HTR-8/SVneo (cell line): Measurements from ENCODE around the gene SERTAD2.

Experiments used
- DNase-seq: peaks from one replicate; pipeline ENCODE4 v3.0.0; 2011; ENCODE audit warnings: low spot score, mixed read lengths; ENCODE audit not compliant: insufficient read length
- FAIRE-seq: peaks from 2 replicates; lab custom pipeline; 2011; peaks lifted over from hg19 to GRCh38; lab: Jason Lieb, UNC

SERTAD2 gene

GRCh38 chr2:64615192-64615763 is 38.4 kb downstream of the SERTAD2 start:
- no peak for FAIRE-seq
- no peak for DNase-seq

DNA sequence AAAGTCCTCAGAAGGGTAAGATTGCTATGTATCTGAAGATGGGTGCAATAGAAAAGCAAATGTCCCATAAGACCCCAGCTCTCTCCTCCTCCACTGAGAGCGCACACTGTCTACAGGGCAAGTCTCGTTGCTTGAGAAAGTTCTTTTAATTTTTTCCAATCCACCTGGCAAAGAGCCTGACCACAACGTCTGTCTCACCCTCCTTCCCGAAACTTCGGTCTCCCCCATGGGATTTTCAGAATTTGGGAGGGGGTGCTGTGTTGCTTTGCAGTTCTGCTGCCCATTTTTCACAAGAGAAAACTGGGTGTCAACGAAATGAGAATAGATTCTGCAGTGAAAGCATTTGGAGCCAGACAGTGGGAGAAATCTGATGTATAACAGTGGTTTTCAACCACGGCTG is 40.4 kb downstream of the SERTAD2 start:
- FAIRE-seq, result no peak
- no peak for DNase-seq

DNA sequence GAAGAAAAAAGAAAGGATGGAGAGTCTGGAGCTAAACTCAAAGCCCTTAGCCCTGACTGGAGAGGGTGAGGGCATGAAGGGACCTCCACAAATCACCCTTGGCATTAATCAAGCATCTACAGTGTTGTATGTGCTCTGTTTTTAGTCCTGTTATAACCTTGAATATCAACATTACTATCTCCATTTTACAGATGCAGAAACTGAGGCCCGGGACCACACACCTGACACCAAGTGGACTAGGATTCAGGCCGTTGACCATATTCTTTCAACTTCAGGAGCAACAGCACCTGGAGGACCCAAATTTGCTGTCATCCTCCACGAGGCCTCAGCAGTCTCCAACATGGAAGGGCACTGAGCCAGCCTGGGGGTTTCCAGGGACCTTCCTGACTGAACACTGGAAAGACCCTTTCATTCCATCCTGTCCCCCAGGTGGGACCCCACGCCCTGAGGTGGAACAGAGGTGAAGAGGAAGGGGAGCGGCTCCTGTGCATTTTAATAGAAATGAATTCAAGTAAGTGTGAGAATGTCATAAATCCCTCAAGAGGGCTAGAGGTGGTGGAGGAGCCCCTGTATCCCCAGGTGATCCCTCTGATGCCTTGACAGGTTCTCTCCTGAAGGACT is 41.0 kb downstream of the SERTAD2 start:
- DNase-seq (no peak), FAIRE-seq (no peak)

DNA sequence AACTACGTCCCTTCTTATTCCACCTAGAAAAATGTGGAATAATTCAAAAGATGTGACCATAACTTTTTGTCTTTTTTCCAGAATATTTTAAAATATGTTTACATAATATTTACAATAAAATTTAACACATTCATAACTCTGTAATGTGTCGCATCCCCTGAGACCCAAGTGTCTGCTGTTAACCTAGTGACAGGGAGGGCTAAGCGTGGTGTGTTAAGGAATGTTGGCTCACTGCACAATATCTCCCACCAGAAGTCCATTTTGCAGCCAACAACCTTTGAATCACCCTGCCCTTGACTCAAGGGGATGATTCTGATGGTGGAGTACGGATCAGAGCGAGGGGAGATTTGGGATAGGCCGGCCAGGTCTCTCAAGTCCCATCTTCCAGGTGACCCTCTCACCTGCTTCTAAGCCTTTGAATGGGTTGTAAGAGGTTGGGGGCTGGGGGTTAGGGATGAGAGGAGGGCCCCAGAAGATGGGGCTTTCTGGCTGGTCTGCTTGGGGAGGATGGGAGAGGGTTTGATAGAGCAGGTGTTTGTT is 43.3 kb downstream of the SERTAD2 start:
- FAIRE-seq (no peak), DNase-seq (no peak)

GRCh38 chr2:64609942-64610281 is 43.8 kb downstream of the SERTAD2 start:
- FAIRE-seq (no peak), DNase-seq (no peak)

GRCh38 chr2:64609227-64609941 is 44.3 kb downstream of the SERTAD2 start:
- DNase-seq (no peak), FAIRE-seq (no peak)

GRCh38 chr2:64608867-64609226 is 44.9 kb downstream of the SERTAD2 start:
- DNase-seq, result no peak
- FAIRE-seq, result no peak

DNA sequence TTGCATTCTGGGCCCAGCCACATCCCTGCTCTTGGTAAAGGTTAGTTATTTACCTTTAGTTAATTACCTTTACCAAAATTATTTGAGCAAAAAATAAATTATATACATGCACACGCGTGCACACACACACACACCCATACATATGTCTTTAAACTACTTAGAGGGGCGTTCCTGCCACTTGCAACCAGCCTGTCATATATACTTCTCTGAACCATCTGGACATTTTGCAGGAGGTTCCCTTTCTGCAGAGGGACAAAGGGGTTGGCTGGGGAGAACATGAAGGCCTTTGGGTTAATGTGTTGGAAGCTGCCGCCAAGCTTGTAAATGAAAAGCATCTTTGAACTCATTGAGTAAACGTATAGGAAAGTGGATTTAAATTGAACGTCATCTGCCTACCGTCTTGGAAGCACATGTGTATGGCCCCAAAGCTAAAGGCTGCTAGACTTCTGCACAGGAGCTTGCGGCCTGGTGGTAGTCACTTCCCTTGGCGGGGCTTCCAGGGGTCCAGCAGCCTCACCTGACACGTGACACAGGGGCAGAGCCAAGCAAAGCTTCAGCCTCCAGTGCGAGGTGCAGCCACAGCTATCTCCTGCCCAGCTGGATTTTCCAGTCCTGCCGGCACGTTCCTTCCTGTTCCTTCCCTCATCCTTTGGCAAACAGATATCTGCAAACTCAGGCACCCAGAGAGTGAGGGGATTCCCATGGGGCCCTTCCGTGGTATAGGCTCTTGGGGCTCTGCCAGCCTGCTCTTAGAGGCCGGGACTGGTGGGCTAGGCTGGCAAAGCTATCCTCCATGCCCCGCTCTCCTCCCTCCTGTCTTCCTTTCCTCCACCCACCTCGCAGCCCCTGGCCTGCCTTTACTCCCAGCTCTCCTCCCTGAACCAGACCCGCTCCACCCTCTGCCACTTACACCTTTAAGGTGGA is 46.1 kb downstream of the SERTAD2 start:
- DNase-seq (no peak), FAIRE-seq (no peak)

DNA sequence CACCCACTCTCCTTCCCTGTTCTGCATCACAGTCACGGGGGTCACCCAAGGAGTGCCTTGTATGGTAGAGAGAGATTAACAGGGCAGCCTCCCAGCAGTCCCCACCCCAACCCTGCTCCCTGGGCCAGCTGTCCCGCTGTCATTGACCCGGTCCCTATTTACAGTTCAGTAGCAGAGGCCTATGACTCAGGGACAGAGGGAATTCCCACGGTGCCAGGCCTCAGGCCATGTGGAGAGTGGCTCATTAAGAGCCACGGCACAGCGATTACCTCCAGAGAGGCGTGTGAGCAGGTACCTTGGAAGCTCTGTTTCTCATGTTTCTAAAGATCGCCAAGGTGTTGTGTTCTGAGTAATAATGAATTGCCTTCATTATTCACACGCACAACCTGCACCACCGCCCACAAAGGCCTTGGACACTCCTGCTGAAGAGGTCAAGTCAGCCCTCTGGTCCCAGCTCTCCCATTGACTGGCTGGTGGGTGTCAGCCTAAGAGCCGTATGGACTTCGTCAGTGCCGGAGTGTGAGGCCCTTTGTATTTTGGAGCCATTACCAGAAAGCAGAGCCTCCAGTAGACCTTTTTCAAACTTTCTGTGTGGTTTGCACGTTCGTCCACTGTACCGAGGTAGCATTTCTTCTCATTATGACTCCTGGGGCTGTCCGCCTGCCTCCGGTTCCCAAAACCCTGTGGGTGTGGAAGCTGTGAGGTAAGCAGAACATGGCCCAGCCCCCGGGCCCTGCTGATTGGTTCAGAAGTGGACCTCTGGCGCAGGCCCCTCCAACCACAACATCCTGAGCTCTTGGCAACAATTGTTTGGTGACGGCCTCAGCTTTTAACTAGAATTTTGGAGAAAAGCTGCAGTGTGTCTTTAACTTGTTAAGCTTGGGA is 47.0 kb downstream of the SERTAD2 start:
- DNase-seq, result no peak
- no peak for FAIRE-seq

- FAIRE-seq (no peak), DNase-seq (no peak)
Measured at GRCh38 chr2:64605991-64606478, 47.7 kb downstream of the SERTAD2 start.

DNA sequence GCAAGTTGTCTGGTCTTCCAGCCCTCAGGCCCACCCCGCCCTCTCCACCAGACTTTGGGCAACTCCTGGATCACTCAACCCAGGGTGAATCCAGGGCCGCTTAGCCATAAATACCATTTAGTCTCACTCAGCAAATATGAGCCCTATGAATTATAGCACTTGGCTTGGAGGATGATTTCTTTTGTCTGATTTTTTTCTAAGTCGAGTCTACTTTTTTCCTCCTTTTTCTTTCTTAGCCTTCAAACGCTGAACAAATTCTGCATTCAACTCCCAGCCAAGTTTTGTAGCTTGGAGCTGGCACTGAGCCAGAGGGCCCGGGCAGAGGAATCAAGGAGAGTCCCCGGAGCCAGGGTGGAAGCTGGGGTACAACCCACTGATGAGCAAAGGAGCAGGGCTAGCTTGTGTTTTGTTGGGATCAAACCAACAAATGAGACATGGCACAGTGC is 48.7 kb downstream of the SERTAD2 start:
- DNase-seq, result no peak
- FAIRE-seq, result no peak

DNA sequence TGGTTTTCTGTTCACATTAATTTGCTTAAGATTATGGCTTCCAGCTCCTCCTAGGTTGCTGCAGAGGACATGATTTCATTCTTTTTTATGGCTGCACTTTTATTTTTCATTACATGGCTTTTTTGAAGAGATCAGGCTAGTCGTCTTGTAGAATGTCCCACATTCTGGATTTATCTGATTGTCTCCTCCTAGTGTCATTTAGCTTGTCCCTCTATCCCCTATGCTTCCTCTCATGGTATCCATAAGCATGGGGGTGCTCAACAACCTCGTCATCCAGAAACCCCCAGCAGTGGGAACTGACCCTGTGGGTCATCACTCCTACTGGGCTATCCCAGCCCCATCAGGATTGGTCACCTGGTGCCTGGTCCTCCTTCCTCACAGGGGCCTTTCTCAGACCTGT is 49.6 kb downstream of the SERTAD2 start:
- DNase-seq (no peak), FAIRE-seq (no peak)

- DNase-seq, result no peak
Measured at GRCh38 chr2:64602436-64602835, 51.3 kb downstream of the SERTAD2 start.

GRCh38 chr2:64601785-64602391 is 51.8 kb downstream of the SERTAD2 start:
- FAIRE-seq (no peak), DNase-seq (no peak)

More at GRCh38 chr2:64602436-64602835, 51.3 kb downstream of the SERTAD2 start:
- no peak for FAIRE-seq

GRCh38 chr2:64601034-64601754 is 52.5 kb downstream of the SERTAD2 start:
- DNase-seq, result no peak
- FAIRE-seq, result no peak

DNA sequence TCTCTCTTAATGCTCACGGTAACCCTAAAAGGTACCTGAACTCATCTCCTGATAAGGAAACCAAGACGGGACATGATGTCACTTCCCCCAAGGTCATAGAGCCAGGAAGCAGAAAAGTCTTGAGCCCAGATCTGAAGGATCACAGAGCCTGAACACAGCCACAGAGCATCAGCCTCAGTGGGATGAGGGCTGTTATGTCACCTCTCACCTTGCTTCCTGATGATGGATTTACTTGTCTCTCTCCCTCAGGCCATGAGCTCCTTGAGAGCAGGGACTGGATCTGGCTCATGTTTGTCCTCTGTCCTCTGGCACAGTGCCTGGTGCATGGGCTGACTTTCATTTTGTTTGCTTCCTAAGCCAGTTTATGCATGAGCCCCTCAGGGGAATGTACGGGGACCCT is 54.2 kb downstream of the SERTAD2 start:
- FAIRE-seq (no peak), DNase-seq (no peak)

- DNase-seq (no peak), FAIRE-seq (no peak)
Measured at GRCh38 chr2:64598226-64598625, 55.5 kb downstream of the SERTAD2 start.
